Adrenal gland (tissue), 12 donors: ENCODE results near the gene FOXR2. TPM values are rescaled to one million over a fixed set of nuclear protein-coding genes. Genes with fewer than 3 reads are reported as not detected.

Experiments used
- DNase-seq, 7 donors: peaks; one replicate each; pipeline ENCODE4 v3.0.0-alpha.2; 2019 to 2020
- H3K27ac ChIP-seq, 5 donors: fragments of 200-600 bp; sonication (generic) in 4 of 5; 1 replicate in 3 of 5; 2 replicates in 2 of 5; pipeline versions ENCODE4 v1.5.1 to v1.8.0; 2016 to 2020; ENCODE audit warnings: mild to moderate bottlenecking in 1 of 5
- H3K27me3 ChIP-seq: fragments of 200-600 bp; 2 replicates; pipeline ENCODE4 v1.8.0; 2021
- H3K36me3 ChIP-seq, 2 donors: fragments of 200-600 bp; replicated peaks in 1 of 2; 1 replicate in 1 of 2; 2 replicates in 1 of 2; pipeline versions ENCODE4 v1.5.1 to v1.8.0; 2018 to 2022
- H3K4me1 ChIP-seq, 2 donors: fragments of 200-600 bp; replicated peaks in 1 of 2; 1 replicate in 1 of 2; 2 replicates in 1 of 2; pipeline versions ENCODE4 v1.5.1 to v1.8.0; 2018 to 2021
- H3K4me3 ChIP-seq, 4 donors: fragments of 200-600 bp; sonication (generic) in 3 of 4; one replicate each; pipeline ENCODE4 v1.5.1; 2016 to 2018
- H3K9me3 ChIP-seq, 3 donors: fragments of 200-600 bp; sonication (generic) in 1 of 3; replicated peaks in 1 of 3; 1 replicate in 2 of 3; 2 replicates in 1 of 3; pipeline versions ENCODE4 v1.5.1 to v1.8.0; 2016 to 2021
- POLR2A ChIP-seq, 2 donors: fragments of 450-650 bp; IDR thresholded peaks; one replicate each; pipeline ENCODE4 v1.6.1; 2017; ENCODE audit warnings: antibody characterized with exemption in 2 of 2, mild to moderate bottlenecking in 2 of 2, moderate library complexity in 1 of 2
- WGBS, 4 donors: extraction: QIAGEN DNeasy Blood & Tissue Kit in 2 of 4; methylation state at CpG; one replicate each; pipeline versions ENCODE4 v1.1.5 to v1.1.7; 2013 to 2017; 5-methylcytosine and 5-hydroxymethylcytosine counted together
- intact Hi-C, 2 donors: fragments of 100-400 bp; cut with DNase I; formaldehyde crosslinking; loops; one replicate each; pipeline versions ENCODE4 v1.14.1 to v1.15.0; 2022 to 2023
- polyA plus RNA-seq, 3 donors: library from polyadenylated mRNA; stranded (reverse); fragments of 200-250 nt in 2 of 3; fragments of 350-450 nt in 1 of 3; fragmentation: Illumina TruSeq in 1 of 3; extraction: RNeasy Lipid Tissue Mini Kit (QIAGEN cat#74804) in 1 of 3; gene quantifications; one replicate each; pipeline ENCODE4 v1.2.3, GENCODE V29; 2013 to 2014
- small RNA-seq, 2 donors: library from RNA; depleted of rRNA; stranded (forward); fragments of <200 nt; gene quantifications; one replicate each; pipeline ENCODE3, GENCODE V24; 2016
- total RNA-seq, 9 donors: library from RNA; depleted of rRNA in 4 of 9; stranded (reverse); fragments of >200 nt in 4 of 9; fragments of 120-200 nt in 1 of 9; fragmentation: NEBNext Ultra II Directional in 1 of 9; extraction: Animal tissue kit (Norgen Biotek cat#: 25700) in 1 of 9; gene quantifications; one replicate each; pipeline versions ENCODE4 v1.1.0 to v1.2.4, GENCODE V29; 2013 to 2023
- TF ChIP-seq, protein P1 (sequence below), 6 experiments: fragments of 450-650 bp in 4 of 6; fragments of 200-600 bp in 2 of 6; sonication (generic) in 1 of 6; IDR thresholded peaks; 1 replicate in 5 of 6; 2 replicates in 1 of 6; pipeline versions ENCODE4 v1.5.1 to v1.8.0; 2016 to 2021; ENCODE audit warnings: antibody characterized with exemption in 6 of 6, mild to moderate bottlenecking in 2 of 6, moderate library complexity in 1 of 6
- donor health status: healthy with polysubstance abuse.
- donor health status: Bipolar disorder and iron deficiency.
- donor health status: DM: yes; HTN: yes; CAD: no.
- donor health status: DM: no; HTN: no; CAD: no.
- donor health status: DM: no; HTN: no; CAD: no.
- donor health status: DM: yes; HTN: yes; CAD: no.

Gene FOXR2
- total and polyA plus RNA-seq, 12 donors: not detected

DNA sequence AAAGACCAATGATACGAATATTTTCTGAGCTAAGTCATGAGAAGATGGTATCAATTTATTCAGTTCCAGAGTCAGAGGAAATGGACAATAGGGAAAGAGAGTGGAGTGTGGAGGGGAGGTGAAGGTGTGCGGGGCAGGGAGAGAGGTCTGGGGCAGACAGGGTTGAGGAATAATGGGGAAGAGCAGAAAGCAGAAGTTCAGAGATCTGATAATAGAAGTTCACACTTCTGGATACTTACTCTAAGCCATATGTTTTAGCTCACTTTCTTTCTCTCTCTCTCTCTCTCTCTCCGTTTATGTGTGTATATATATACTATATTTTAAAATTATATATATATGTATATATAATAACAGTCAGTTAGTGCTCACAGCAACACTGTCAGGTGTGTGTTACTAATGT is 40.4 kb downstream of the FOXR2 start:
- intact Hi-C loops: no loop called here
- no peaks in the 10 kb centered on the region for H3K9me3 ChIP-seq
- H3K27me3 ChIP-seq: peaks cover 7% of the 10 kb centered on the region
- H3K27ac ChIP-seq: no peak overlapping the region
- no peaks in the 10 kb centered on the region for H3K36me3 ChIP-seq
- no peak for DNase-seq
- no peak overlapping the region for H3K4me3 ChIP-seq
- 51 to 64% (median 58%) methylated on average over 3 of the region's 3 CpGs for WGBS, 4 donors
- no peaks in the 10 kb centered on the region for H3K4me1 ChIP-seq
- TF ChIP-seq POLR2A (IDR thresholded peaks at IDR 0.05): no peak
- TF ChIP-seq, protein P1, sequence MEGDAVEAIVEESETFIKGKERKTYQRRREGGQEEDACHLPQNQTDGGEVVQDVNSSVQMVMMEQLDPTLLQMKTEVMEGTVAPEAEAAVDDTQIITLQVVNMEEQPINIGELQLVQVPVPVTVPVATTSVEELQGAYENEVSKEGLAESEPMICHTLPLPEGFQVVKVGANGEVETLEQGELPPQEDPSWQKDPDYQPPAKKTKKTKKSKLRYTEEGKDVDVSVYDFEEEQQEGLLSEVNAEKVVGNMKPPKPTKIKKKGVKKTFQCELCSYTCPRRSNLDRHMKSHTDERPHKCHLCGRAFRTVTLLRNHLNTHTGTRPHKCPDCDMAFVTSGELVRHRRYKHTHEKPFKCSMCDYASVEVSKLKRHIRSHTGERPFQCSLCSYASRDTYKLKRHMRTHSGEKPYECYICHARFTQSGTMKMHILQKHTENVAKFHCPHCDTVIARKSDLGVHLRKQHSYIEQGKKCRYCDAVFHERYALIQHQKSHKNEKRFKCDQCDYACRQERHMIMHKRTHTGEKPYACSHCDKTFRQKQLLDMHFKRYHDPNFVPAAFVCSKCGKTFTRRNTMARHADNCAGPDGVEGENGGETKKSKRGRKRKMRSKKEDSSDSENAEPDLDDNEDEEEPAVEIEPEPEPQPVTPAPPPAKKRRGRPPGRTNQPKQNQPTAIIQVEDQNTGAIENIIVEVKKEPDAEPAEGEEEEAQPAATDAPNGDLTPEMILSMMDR (IDR thresholded peaks at IDR 0.05): no peak

DNA sequence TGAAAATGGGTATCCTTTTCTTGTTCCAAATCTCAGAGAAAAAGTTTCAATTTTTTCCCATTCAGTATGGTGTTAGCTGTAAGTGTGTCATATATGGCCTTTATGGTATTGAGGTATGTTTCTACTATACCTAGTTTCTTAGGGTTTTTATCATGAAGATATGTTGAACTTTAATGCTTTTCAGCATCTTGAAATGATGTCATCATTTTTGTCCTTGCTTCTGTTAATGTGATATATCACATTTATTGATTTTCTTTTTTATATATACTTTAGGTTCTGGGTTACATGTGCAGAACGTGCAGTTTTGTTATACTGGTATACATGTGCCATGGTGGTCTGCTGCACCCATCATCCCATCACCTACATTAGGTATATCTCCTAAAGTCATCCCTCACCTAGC is 44.9 kb downstream of the FOXR2 start:
- Histone ChIP-seq H3K27ac (no peak overlapping the region), H3K4me3 (no peak overlapping the region), H3K4me1 (no peaks in the 10 kb centered on the region), H3K27me3 (peaks cover 3% of the 10 kb centered on the region), H3K9me3 (no peaks in the 10 kb centered on the region), H3K36me3 (no peaks in the 10 kb centered on the region)
- no peak for DNase-seq
- intact Hi-C loops: no loop called here
- TF ChIP-seq, protein P1 (IDR thresholded peaks at IDR 0.05): no peak
- no peak for TF ChIP-seq POLR2A (IDR thresholded peaks at IDR 0.05)
- WGBS, 4 donors: 55 to 78% (median 65%) methylated on average over 1 of the region's 1 CpG

Small RNA genes within 50 kb of the gene (small RNA-seq; reads per million reads assigned to genes)
- 0 reads per million in 2 donors for gene RF00019

Other genes with a start within 250 kb of the FOXR2 start
- 100 to 1,000 TPM in 1 of 9 donors, 10 to 100 TPM in 8; 16.8 to 193 (median 28.6) TPM for gene MAGEH1, start 171.3 kb upstream of the FOXR2 start, total RNA-seq
- 10 to 100 TPM in 2 of 3 donors, 1 to 10 TPM in 1; 8.4 to 32.3 (median 15.7) TPM for gene MAGEH1, start 171.3 kb upstream of the FOXR2 start, polyA plus RNA-seq
- gene USP51, start 133.6 kb upstream of the FOXR2 start, total RNA-seq: 10 to 100 TPM in 3 of 9 donors, 1 to 10 TPM in 6; 2.5 to 20.5 (median 6.2) TPM
- gene USP51, start 133.6 kb upstream of the FOXR2 start, polyA plus RNA-seq: 1 to 10 TPM; 1.8 to 6.1 (median 2.0) TPM
- 100 to 1,000 TPM in 1 of 9 donors, 10 to 100 TPM in 8; 12.6 to 215 (median 22.7) TPM for gene RRAGB, start 94.3 kb downstream of the FOXR2 start, total RNA-seq
- 10 to 100 TPM; 20.9 to 26.8 (median 26.4) TPM for gene RRAGB, start 94.3 kb downstream of the FOXR2 start, polyA plus RNA-seq